ENCODE results near the gene MAPK4. TPM values are rescaled to one million over a fixed set of nuclear protein-coding genes. Genes with fewer than 3 reads are reported as not detected.
A peak's percentile ranks its signal among the peaks of the same experiment; 100 is the strongest.
"Not testable (repeated sequence)": the region's sequence is repeated elsewhere in the genome, so short reads cannot be mapped to it uniquely, and the experiment has no call there.

The MAPK4 gene
- total RNA-seq, 2 donors from 2014 or later, result 10.6 to 12.6 TPM

DNA sequence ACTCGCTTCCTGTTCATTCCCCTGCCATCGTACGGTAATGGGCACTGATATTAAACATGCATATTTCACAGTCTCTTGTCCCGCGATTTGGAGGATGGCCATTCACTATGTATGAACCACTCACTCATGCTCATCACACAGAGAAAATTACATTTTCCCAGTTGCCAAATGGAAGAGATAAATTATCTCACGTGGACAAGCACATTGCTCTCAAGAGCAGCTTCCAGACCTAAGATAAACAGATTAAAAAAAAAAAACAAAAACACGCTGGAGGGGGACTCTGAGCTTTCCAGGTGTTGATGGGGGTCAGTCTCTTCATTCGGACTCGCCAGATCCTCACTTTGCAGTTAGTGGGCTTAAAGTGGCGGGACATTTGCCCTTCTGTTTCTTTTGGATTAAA, 1.7 kb upstream of the MAPK4 start:
- WGBS, result 57% methylated on average over 10 of the region's 10 CpGs
- Histone ChIP-seq H3K36me3 (no peaks in the 10 kb centered on the region), H3K27me3 (replicated peaks; ENCODE audit: insufficient read depth) (no peaks in the 10 kb centered on the region), H3K9me3 (no peaks in the 10 kb centered on the region), H3K27ac (no peak overlapping the region), H3K4me1 (replicated peaks) (no peaks in the 10 kb centered on the region), H3K4me3 (no peak overlapping the region)
- DNase-seq (ENCODE audit: low spot score), result no peak
- TF ChIP-seq POLR2AphosphoS5 (IDR thresholded peaks at IDR 0.05), result no peak
- TF ChIP-seq, protein P1, sequence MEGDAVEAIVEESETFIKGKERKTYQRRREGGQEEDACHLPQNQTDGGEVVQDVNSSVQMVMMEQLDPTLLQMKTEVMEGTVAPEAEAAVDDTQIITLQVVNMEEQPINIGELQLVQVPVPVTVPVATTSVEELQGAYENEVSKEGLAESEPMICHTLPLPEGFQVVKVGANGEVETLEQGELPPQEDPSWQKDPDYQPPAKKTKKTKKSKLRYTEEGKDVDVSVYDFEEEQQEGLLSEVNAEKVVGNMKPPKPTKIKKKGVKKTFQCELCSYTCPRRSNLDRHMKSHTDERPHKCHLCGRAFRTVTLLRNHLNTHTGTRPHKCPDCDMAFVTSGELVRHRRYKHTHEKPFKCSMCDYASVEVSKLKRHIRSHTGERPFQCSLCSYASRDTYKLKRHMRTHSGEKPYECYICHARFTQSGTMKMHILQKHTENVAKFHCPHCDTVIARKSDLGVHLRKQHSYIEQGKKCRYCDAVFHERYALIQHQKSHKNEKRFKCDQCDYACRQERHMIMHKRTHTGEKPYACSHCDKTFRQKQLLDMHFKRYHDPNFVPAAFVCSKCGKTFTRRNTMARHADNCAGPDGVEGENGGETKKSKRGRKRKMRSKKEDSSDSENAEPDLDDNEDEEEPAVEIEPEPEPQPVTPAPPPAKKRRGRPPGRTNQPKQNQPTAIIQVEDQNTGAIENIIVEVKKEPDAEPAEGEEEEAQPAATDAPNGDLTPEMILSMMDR (IDR thresholded peaks at IDR 0.05), result no peak
- no peak for TF ChIP-seq POLR2A (IDR thresholded peaks at IDR 0.05)
- intact Hi-C loops (cut with DNase I), result loop anchor here (10.0 kb wide), 1 partner anchor 197 kb away; no protein-coding TSS in a partner anchor

DNA sequence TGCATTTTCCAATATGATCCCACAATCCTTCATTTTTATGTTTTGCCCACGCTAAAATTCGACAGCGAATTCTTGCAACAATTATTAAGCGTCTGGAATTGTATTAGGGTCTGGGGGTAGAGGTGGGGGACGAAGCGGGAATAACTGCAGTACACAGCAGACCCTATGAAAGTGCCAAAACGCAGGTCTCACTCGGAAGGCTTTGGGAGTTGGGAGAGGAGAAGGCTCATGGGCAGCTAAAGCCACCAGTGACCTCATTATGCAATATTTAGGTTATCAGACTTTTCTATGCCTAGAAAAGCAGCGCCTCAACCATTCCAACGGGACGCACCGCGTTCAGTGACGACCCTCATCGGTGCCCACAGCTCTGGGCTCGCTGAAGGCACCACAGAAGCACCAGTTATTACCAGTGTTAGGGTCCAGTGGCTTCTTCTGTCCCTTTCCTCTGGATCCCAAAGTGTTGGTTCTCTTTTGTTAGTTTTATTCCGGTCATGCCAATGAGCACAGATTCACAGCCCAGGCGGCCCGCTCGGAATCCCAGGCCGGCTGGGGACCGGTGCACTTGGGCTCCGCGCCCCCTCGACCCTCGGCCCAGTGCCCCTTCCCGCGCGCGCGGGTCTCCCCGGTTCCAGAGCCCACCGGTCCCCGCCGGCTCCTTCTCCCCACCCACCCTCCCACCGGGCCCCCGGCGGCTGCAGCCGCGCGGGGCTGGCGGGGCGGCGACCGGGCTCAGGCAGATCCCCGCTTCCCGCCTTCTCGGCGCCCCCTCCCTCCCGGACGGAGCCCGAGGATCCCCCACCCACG, 737 bp upstream of the MAPK4 start:
- Histone ChIP-seq H3K27ac (peak overlapping the region; percentile 82 to 87), H3K4me1 (replicated peaks) (no peaks in the 10 kb centered on the region), H3K36me3 (no peaks in the 10 kb centered on the region), H3K27me3 (replicated peaks; ENCODE audit: insufficient read depth) (no peaks in the 10 kb centered on the region), H3K9me3 (no peaks in the 10 kb centered on the region), H3K4me3 (peak overlapping the region; percentile 60 to 73)
- intact Hi-C loops (cut with DNase I), result loop anchor here (10.0 kb wide), 1 partner anchor 196 kb away; no protein-coding TSS in a partner anchor
- no peak for DNase-seq (ENCODE audit: low spot score)
- 26% methylated on average over 38 of the region's 53 CpGs for WGBS
- TF ChIP-seq, protein P1 (IDR thresholded peaks at IDR 0.05), result no peak
- no peak for TF ChIP-seq POLR2A (IDR thresholded peaks at IDR 0.05)
- TF ChIP-seq POLR2AphosphoS5 (IDR thresholded peaks at IDR 0.05), result no peak

DNA sequence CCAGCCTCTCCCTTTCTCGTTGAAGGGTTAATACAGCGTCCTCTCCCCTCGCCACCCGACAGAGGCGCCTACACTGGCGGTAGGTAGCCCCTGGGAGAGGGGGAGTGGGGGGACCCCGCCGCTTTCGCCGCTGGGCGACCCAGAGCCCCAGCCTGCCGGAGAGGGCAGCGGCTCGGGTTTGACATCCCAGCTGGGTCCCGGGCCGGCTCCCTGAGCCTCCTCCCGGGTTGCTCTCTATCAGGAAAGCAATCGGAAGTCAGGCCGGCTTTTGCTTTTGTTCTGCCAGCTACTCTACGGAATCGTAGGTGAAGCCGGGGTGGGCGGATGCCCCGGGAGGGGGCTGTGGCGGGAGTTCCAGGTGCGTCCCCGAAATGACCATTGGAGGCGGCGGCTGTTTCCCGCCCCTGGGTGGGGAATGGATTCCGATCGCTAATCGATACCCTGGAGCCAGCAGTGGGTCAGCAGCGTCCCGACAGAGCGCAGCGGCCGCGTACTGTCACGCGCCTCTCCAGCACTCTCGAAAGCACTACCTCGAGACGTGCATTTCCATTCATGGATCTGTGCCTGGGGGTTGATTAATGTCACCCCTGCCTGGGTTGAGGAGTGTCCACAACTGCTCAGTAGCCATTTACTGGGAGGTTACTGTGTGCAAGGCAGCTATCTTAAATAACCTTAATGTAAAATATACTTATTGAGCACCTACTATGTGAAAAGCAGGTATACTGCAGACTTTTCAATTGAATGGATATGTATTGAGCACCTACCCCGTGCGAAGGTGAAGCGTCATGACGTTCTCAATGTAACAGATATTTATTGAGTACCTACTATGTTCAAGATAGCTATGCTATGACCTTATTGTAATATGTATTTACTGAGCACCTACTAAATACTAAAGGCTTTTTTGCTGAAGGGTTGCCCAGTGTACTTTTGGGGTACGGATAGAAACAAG, 1.1 kb downstream of the MAPK4 start:
- Histone ChIP-seq H3K36me3 (no peaks in the 10 kb centered on the region), H3K4me3 (peak overlapping the region; percentile 60 to 73), H3K27me3 (replicated peaks; ENCODE audit: insufficient read depth) (no peaks in the 10 kb centered on the region), H3K9me3 (no peaks in the 10 kb centered on the region), H3K27ac (peak overlapping the region; percentile 82 to 83), H3K4me1 (replicated peaks) (no peaks in the 10 kb centered on the region)
- 9% methylated on average over 33 of the region's 49 CpGs for WGBS
- intact Hi-C loops (cut with DNase I), result loop anchor here (2.0 to 10.0 kb wide), 4 partner anchors 54 to 276 kb away; partner anchors contain the start of genes CXXC1 and MBD1
- DNase-seq (ENCODE audit: low spot score), result peak; percentile 11
- TF ChIP-seq, protein P1 (IDR thresholded peaks at IDR 0.05), result no peak
- TF ChIP-seq POLR2AphosphoS5 (IDR thresholded peaks at IDR 0.05) (peak; percentile 23), POLR2A (IDR thresholded peaks at IDR 0.05) (no peak)

DNA sequence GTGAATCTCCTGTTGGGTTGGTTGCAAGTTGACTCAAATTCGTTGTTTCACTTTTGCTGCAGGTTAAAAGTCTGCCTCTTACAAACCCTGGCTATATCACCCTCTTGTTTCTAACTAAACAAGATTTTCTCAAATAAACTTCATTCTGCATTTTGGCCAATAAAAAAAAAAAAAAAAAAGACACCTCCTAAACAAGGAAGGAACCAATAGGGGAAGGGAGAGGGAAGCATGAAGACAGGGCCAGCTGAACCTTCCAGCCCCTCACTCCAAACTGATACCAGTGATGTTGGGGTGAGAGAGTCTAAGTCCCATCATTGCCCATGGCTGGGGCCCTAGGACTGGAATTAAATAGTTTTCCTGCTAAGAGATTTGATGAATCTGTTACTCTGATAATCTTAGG, 2.4 kb downstream of the MAPK4 start:
- 100% methylated on average over 1 of the region's 1 CpG for WGBS
- H3K9me3 ChIP-seq; H3K27ac ChIP-seq; H3K36me3 ChIP-seq; H3K4me1 ChIP-seq (replicated peaks); H3K4me3 ChIP-seq; DNase-seq (ENCODE audit: low spot score); H3K27me3 ChIP-seq (replicated peaks; ENCODE audit: insufficient read depth): not testable (repeated sequence)
- intact Hi-C loops (cut with DNase I), result loop anchor here (5.0 to 10.0 kb wide), 3 partner anchors 55 to 277 kb away; partner anchors contain the start of genes CXXC1 and MBD1

DNA sequence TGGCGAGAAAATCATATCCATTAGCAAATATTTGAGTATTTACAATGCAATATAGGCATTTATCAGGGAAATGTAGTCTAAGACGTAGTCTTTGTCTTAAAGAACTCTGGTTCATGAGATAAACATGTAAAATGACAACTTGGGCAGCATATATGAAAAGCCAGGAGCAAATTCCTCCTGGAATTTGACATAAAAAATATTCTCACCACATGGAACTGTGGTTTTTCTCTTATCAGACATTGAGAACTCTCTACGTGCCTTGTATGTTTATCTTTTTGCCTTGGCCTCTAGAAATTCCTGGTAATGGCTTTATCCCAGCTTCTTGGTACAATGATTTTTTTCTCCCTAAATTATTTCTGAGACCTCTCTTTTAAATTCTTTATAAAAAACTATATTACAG, 2.8 kb downstream of the MAPK4 start:
- intact Hi-C loops (cut with DNase I), result loop anchor here (5.0 to 10.0 kb wide), 3 partner anchors 55 to 278 kb away; partner anchors contain the start of genes CXXC1 and MBD1
- Histone ChIP-seq H3K27me3 (replicated peaks; ENCODE audit: insufficient read depth) (no peaks in the 10 kb centered on the region), H3K4me3 (no peak overlapping the region), H3K27ac (no peak overlapping the region), H3K4me1 (replicated peaks) (no peaks in the 10 kb centered on the region), H3K9me3 (no peaks in the 10 kb centered on the region), H3K36me3 (no peaks in the 10 kb centered on the region)
- DNase-seq (ENCODE audit: low spot score), result no peak
- TF ChIP-seq POLR2AphosphoS5 (IDR thresholded peaks at IDR 0.05), result no peak
- no peak for TF ChIP-seq POLR2A (IDR thresholded peaks at IDR 0.05)
- TF ChIP-seq, protein P1 (IDR thresholded peaks at IDR 0.05), result no peak
- 81% methylated on average over 3 of the region's 3 CpGs for WGBS

Data from prostate gland (tissue), 2 donors.